ENCODE measurements around the gene SCEL.

GRCh38 chr13:77489566-77490337 is 45.8 kb upstream of the SCEL start:
- TF ChIP-seq ZNF701 (tag by site-specific recombination; IDR thresholded peaks at IDR 0.05), result no peak
- TF ChIP-seq, protein P1, sequence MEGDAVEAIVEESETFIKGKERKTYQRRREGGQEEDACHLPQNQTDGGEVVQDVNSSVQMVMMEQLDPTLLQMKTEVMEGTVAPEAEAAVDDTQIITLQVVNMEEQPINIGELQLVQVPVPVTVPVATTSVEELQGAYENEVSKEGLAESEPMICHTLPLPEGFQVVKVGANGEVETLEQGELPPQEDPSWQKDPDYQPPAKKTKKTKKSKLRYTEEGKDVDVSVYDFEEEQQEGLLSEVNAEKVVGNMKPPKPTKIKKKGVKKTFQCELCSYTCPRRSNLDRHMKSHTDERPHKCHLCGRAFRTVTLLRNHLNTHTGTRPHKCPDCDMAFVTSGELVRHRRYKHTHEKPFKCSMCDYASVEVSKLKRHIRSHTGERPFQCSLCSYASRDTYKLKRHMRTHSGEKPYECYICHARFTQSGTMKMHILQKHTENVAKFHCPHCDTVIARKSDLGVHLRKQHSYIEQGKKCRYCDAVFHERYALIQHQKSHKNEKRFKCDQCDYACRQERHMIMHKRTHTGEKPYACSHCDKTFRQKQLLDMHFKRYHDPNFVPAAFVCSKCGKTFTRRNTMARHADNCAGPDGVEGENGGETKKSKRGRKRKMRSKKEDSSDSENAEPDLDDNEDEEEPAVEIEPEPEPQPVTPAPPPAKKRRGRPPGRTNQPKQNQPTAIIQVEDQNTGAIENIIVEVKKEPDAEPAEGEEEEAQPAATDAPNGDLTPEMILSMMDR (tag by site-specific recombination; IDR thresholded peaks at IDR 0.05), result no peak
- TF ChIP-seq, protein P2, sequence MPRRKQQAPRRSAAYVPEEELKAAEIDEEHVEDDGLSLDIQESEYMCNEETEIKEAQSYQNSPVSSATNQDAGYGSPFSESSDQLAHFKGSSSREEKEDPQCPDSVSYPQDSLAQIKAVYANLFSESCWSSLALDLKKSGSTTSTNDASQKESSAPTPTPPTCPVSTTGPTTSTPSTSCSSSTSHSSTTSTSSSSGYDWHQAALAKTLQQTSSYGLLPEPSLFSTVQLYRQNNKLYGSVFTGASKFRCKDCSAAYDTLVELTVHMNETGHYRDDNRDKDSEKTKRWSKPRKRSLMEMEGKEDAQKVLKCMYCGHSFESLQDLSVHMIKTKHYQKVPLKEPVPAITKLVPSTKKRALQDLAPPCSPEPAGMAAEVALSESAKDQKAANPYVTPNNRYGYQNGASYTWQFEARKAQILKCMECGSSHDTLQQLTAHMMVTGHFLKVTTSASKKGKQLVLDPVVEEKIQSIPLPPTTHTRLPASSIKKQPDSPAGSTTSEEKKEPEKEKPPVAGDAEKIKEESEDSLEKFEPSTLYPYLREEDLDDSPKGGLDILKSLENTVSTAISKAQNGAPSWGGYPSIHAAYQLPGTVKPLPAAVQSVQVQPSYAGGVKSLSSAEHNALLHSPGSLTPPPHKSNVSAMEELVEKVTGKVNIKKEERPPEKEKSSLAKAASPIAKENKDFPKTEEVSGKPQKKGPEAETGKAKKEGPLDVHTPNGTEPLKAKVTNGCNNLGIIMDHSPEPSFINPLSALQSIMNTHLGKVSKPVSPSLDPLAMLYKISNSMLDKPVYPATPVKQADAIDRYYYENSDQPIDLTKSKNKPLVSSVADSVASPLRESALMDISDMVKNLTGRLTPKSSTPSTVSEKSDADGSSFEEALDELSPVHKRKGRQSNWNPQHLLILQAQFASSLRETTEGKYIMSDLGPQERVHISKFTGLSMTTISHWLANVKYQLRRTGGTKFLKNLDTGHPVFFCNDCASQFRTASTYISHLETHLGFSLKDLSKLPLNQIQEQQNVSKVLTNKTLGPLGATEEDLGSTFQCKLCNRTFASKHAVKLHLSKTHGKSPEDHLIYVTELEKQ (tag by site-specific recombination; IDR thresholded peaks at IDR 0.05; ENCODE audit: borderline replicate concordance), result no peak
- no peak for TF ChIP-seq ZNF394 (tag by site-specific recombination; IDR thresholded peaks at IDR 0.05; ENCODE audit: borderline replicate concordance)
